ENCODE measurements around the gene CDH4.

The CDH4 gene

DNA sequence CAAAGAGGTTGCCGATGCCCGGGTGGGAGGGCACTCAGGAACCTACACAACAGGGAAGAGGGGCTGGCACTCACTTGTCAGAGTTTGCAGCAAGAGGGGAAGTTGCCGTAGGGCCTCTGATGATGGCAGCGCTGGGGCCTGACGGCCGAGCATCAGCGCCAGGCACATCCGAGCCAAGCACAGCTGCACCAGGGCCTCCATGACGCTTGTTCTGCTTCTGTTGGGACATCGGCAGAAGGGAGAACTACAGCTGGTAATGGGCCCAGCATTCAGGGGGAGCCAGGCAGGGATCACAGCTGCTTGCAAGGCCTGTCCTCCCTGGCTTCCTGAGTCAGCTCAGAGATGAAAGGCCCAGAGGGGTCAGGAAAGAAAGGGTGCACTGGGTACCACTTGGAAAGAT, 367.7 kb downstream of the CDH4 start:
- no peak for DNase-seq (ENCODE audit: low read depth in 2 of 2)
- no peak overlapping the region for H3K4me3 ChIP-seq (replicated peaks in 1 of 2; ENCODE audit: low read depth in 2 of 2, low read length in 2 of 2)
- TF ChIP-seq, protein P1, sequence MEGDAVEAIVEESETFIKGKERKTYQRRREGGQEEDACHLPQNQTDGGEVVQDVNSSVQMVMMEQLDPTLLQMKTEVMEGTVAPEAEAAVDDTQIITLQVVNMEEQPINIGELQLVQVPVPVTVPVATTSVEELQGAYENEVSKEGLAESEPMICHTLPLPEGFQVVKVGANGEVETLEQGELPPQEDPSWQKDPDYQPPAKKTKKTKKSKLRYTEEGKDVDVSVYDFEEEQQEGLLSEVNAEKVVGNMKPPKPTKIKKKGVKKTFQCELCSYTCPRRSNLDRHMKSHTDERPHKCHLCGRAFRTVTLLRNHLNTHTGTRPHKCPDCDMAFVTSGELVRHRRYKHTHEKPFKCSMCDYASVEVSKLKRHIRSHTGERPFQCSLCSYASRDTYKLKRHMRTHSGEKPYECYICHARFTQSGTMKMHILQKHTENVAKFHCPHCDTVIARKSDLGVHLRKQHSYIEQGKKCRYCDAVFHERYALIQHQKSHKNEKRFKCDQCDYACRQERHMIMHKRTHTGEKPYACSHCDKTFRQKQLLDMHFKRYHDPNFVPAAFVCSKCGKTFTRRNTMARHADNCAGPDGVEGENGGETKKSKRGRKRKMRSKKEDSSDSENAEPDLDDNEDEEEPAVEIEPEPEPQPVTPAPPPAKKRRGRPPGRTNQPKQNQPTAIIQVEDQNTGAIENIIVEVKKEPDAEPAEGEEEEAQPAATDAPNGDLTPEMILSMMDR (IDR thresholded peaks at IDR 0.05; ENCODE audit: low read depth, low read length), result no peak

GRCh38 chr20:61620174-61620573, 368.1 kb downstream of the CDH4 start:
- H3K4me3 ChIP-seq (replicated peaks in 1 of 2; ENCODE audit: low read depth in 2 of 2, low read length in 2 of 2), result no peak overlapping the region
- no peak for DNase-seq (ENCODE audit: low read depth in 2 of 2)
- TF ChIP-seq, protein P1 (IDR thresholded peaks at IDR 0.05; ENCODE audit: low read depth, low read length), result no peak

GRCh38 chr20:61621035-61621730, 369.1 kb downstream of the CDH4 start:
- TF ChIP-seq, protein P1 (IDR thresholded peaks at IDR 0.05; ENCODE audit: low read depth, low read length), result no peak
- H3K4me3 ChIP-seq (replicated peaks in 1 of 2; ENCODE audit: low read depth in 2 of 2, low read length in 2 of 2), result no peak overlapping the region
- DNase-seq (ENCODE audit: low read depth in 2 of 2), result no peak

GRCh38 chr20:61621852-61622251, 369.8 kb downstream of the CDH4 start:
- TF ChIP-seq, protein P1 (IDR thresholded peaks at IDR 0.05; ENCODE audit: low read depth, low read length), result no peak
- no peak for DNase-seq (ENCODE audit: low read depth in 2 of 2)
- H3K4me3 ChIP-seq (replicated peaks in 1 of 2; ENCODE audit: low read depth in 2 of 2, low read length in 2 of 2), result no peak overlapping the region

- H3K4me3 ChIP-seq (replicated peaks in 1 of 2; ENCODE audit: low read depth in 2 of 2, low read length in 2 of 2), result no peak overlapping the region
- TF ChIP-seq, protein P1 (IDR thresholded peaks at IDR 0.05; ENCODE audit: low read depth, low read length), result no peak
- no peak for DNase-seq (ENCODE audit: low read depth in 2 of 2)
Observed at GRCh38 chr20:61623451-61623850, 371.4 kb downstream of the CDH4 start.

DNA sequence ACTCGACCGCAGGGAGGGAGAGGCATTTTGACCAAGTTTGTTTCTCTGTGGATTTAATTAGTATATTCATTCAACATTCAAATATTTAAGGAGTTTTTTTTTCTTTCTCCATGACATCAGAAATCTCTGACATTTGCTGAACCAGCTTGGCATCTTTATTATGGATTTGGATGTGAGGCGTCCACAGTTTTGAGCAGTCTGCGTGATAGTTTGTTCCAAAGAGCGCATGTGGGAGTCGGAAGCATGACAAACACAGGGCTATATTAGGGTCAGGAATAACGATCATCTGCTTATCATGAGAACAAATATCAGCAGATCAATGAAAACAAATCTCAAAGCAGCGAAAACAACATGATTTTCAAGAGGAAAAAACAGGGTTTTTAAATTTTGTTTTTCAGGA, 373.2 kb downstream of the CDH4 start:
- TF ChIP-seq, protein P1 (IDR thresholded peaks at IDR 0.05; ENCODE audit: low read depth, low read length), result no peak
- no peak for DNase-seq (ENCODE audit: low read depth in 2 of 2)
- no peak overlapping the region for H3K4me3 ChIP-seq (replicated peaks in 1 of 2; ENCODE audit: low read depth in 2 of 2, low read length in 2 of 2)

GRCh38 chr20:61626412-61626811, 374.4 kb downstream of the CDH4 start:
- TF ChIP-seq, protein P1 (IDR thresholded peaks at IDR 0.05; ENCODE audit: low read depth, low read length), result no peak

More at GRCh38 chr20:61626412-61626811, 374.4 kb downstream of the CDH4 start:
- no peak overlapping the region for H3K4me3 ChIP-seq (replicated peaks in 1 of 2; ENCODE audit: low read depth in 2 of 2, low read length in 2 of 2)
- DNase-seq (ENCODE audit: low read depth in 2 of 2), result no peak
